Panc1 (cell line): ENCODE results near the gene RSRP1. TPM values are rescaled to one million over a fixed set of nuclear protein-coding genes. Genes with fewer than 3 reads are reported as not detected.

ENCODE experiments used
- ATAC-seq: fragments of 200-7000 bp; cut with Tn5 transposase; 2 replicates; pipeline ENCODE4 v1.9.1; 2020; ENCODE audit warnings: mild to moderate bottlenecking, moderate library complexity
- BruUV-seq: library from RNA; stranded (reverse); fragments of 400-500 nt; replicated peaks from 2 replicates; lab custom pipeline; 2021; lab: Mats Ljungman, UMichigan
- CTCF ChIA-PET: fragments of 300-600 bp; sonication (Branson Sonifier 250); formaldehyde crosslinking; loops from one replicate; lab custom pipeline; 2022; ENCODE audit warnings: antibody characterized with exemption; lab: Charles Lee
- POLR2A ChIA-PET: fragments of 300-600 bp; sonication (Branson Sonifier 250); formaldehyde crosslinking; loops from one replicate; lab custom pipeline; 2022; ENCODE audit warnings: antibody characterized with exemption; lab: Charles Lee
- DNase-seq: peaks from one replicate; pipeline ENCODE4 v3.0.0-alpha.2; 2010; ENCODE audit warnings: low read depth, low spot score
- H3K27ac ChIP-seq: 2 replicates; pipeline ENCODE4 v1.5.1; 2011; ENCODE audit warnings: mild to moderate bottlenecking, low read length, inconsistent platforms
- H3K27me3 ChIP-seq: fragments of 200-500 bp; sonication (Bioruptor generic); 2 replicates; pipeline ENCODE4 v1.6.0; 2014; ENCODE audit warnings: low read length, inconsistent platforms; ENCODE audit not compliant: control insufficient read depth, insufficient read depth
- H3K36me3 ChIP-seq: fragments of 200-500 bp; sonication (Bioruptor generic); 2 replicates; pipeline ENCODE4 v1.5.1; 2014; ENCODE audit warnings: inconsistent platforms, mild to moderate bottlenecking, low read length, moderate library complexity; ENCODE audit not compliant: control insufficient read depth, insufficient read depth
- H3K4me1 ChIP-seq: 2 replicates; pipeline ENCODE4 v1.5.1; 2011; ENCODE audit warnings: inconsistent platforms, mild to moderate bottlenecking, low read length, moderate library complexity; ENCODE audit not compliant: control insufficient read depth, insufficient read depth
- H3K4me3 ChIP-seq, 2 experiments: 2 replicates each; pipeline ENCODE4 v1.5.1; 2011 to 2012; ENCODE audit warnings: low read depth in 2 of 2, low read length in 2 of 2, mild to moderate bottlenecking in 2 of 2, inconsistent platforms in 1 of 2, moderate library complexity in 1 of 2
- H3K9me3 ChIP-seq: fragments of 200-500 bp; sonication (Bioruptor generic); 2 replicates; pipeline ENCODE4 v1.5.1; 2014; ENCODE audit warnings: low read depth, mild to moderate bottlenecking, inconsistent platforms, low read length, moderate library complexity; ENCODE audit not compliant: control insufficient read depth, insufficient read depth
- POLR2AphosphoS5 ChIP-seq: IDR thresholded peaks from 2 replicates; pipeline ENCODE4 v1.6.1; 2012; ENCODE audit warnings: mild to moderate bottlenecking, low read depth, low read length, moderate library complexity
- SIN3A ChIP-seq: IDR thresholded peaks from 2 replicates; pipeline ENCODE4 v1.6.1; 2012; ENCODE audit warnings: low read depth, mild to moderate bottlenecking, low read length, moderate library complexity, borderline replicate concordance; ENCODE audit not compliant: insufficient read depth
- TCF7L2 ChIP-seq: IDR thresholded peaks from 2 replicates; pipeline ENCODE4 v1.6.1; 2011; ENCODE audit warnings: mild to moderate bottlenecking, low read depth, low read length, inconsistent platforms
- in situ Hi-C: cut with HindIII; loops from 2 replicates; pipeline ENCODE4 v1.10.0; 2016; ENCODE audit warnings: low sequenced_read_pairs, low pct_unique_long_range_greater_than_20kb
- intact Hi-C: fragments of 100-400 bp; cut with micrococcal nuclease; formaldehyde crosslinking; loops from one replicate; pipeline ENCODE4 v1.10.0; 2022; ENCODE audit not compliant: unreplicated experiment
- total RNA-seq: library from RNA; stranded (reverse); gene quantifications from one replicate; pipeline ENCODE4 v1.2.1, GENCODE V29; 2021; ENCODE audit not compliant: unreplicated experiment
- TF ChIP-seq, protein P1 (sequence below), 2 experiments: IDR thresholded peaks; 2 replicates each; pipeline ENCODE4 v1.6.1; 2011 to 2012; ENCODE audit warnings: low read depth in 2 of 2, control low read depth in 1 of 2, low read length in 1 of 2, mild to moderate bottlenecking in 1 of 2, moderate library complexity in 1 of 2; ENCODE audit not compliant: insufficient read depth in 1 of 2
- TF ChIP-seq, protein P2 (sequence below): fragments of 450-650 bp; IDR thresholded peaks from 2 replicates; pipeline ENCODE4 v1.5.1; 2017; ENCODE audit warnings: mild to moderate bottlenecking

Gene RSRP1
- total RNA-seq, 1 experiment from 2014 or later, result 104 TPM

DNA sequence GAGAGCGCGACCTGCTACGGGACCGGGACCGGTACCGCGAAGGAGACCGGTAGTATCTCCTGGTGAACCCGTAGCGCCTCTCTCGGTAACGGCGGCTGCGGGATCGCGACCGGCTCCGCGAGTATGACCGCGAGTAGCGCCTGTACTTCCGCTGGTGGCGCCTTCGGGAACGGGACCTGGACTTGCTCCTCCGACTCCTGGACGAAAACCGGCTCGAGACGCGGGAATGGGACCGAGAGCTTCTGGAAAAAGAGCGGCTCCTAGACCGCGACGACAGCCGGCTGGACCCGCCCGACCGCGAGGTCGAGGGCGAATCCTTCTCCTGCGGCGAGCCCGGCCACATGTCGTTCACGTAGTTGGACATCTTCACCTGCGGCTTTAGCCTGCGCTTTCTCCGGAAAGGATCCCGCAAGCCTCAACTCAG is 642 bp downstream of the RSRP1 start:
- H3K36me3 ChIP-seq, result peaks cover 42% of the 10 kb centered on the region
- CTCF ChIA-PET, result interaction anchor here (0.6 kb wide), 1 partner anchor 500 kb away, joined by 4 read pairs; no protein-coding TSS in a partner anchor
- BruUV-seq, result no TSS peak

DNA sequence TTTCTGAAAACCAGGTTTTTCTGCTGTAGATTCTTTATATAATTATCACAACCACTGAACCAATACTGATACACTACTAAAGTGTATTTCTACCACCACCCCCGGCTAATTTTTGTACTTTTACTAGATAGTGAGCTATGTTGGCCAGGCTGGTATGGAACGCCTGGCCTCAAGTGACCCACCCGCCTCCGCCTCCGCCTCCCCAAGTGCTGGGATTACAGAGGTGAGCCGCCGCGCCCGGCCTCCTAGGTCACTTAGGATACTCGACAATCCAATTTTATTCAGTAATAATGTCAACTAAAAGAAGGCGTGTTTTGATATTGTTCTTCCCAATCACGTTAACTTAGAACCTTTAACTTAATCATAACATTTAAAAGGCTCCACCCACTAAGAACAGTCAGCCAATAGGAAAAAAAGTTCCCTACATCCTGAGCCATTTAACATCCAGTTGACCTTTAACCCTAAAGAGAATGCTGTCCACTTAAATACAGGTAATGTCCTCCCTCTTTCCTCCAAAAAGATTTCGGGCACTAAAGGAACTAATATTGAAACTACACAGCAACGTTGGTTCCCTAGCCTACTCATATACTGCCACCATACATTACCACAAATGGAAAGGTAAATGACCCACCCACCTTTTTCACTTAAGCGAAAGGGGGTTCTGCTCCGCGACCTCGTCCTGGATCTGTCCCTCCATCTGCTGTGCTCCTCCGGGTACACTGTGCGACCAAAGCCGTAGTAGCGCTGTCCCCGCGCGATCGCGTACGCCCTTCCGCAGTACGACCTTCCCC is 1.2 kb downstream of the RSRP1 start:
- in situ Hi-C loops (no loop called here), intact Hi-C loops (no loop called here)
- H3K36me3 ChIP-seq, result peaks cover 42% of the 10 kb centered on the region
- H3K9me3 ChIP-seq, result no peaks in the 10 kb centered on the region
- ChIA-PET POLR2A (interaction anchor here (0.6 kb wide), 1 partner anchor 185 kb away, joined by 4 read pairs; the partner anchor contains the start of gene MACO1), CTCF (no interaction called here)
- TF ChIP-seq POLR2AphosphoS5 (no peak), SIN3A (no peak)
- H3K27ac ChIP-seq, result peak overlapping the region; percentile 92
- no peaks in the 10 kb centered on the region for H3K27me3 ChIP-seq
- no TSS peak for BruUV-seq
- ATAC-seq (no peak), DNase-seq (no peak)
- H3K4me1 ChIP-seq, result peaks cover 18% of the 10 kb centered on the region; the same call in 1 of the 2 replicates
- peak overlapping the region; percentile 71 to 96 for H3K4me3 ChIP-seq

More for the DNA sequence above, 642 bp downstream of the RSRP1 start:
- Histone ChIP-seq H3K4me1 (peaks cover 17% of the 10 kb centered on the region; the same call in 1 of the 2 replicates), H3K27ac (peak overlapping the region; percentile 92), H3K9me3 (no peaks in the 10 kb centered on the region), H3K27me3 (no peaks in the 10 kb centered on the region), H3K4me3 (peak overlapping the region; percentile 71 to 96)
- ATAC-seq (no peak; the same call in 1 of the 2 replicates), DNase-seq (no peak)
- POLR2A ChIA-PET, result no interaction called here
- TF ChIP-seq POLR2AphosphoS5 (no peak), TCF7L2 (no peak), SIN3A (no peak)
- TF ChIP-seq, protein P1, sequence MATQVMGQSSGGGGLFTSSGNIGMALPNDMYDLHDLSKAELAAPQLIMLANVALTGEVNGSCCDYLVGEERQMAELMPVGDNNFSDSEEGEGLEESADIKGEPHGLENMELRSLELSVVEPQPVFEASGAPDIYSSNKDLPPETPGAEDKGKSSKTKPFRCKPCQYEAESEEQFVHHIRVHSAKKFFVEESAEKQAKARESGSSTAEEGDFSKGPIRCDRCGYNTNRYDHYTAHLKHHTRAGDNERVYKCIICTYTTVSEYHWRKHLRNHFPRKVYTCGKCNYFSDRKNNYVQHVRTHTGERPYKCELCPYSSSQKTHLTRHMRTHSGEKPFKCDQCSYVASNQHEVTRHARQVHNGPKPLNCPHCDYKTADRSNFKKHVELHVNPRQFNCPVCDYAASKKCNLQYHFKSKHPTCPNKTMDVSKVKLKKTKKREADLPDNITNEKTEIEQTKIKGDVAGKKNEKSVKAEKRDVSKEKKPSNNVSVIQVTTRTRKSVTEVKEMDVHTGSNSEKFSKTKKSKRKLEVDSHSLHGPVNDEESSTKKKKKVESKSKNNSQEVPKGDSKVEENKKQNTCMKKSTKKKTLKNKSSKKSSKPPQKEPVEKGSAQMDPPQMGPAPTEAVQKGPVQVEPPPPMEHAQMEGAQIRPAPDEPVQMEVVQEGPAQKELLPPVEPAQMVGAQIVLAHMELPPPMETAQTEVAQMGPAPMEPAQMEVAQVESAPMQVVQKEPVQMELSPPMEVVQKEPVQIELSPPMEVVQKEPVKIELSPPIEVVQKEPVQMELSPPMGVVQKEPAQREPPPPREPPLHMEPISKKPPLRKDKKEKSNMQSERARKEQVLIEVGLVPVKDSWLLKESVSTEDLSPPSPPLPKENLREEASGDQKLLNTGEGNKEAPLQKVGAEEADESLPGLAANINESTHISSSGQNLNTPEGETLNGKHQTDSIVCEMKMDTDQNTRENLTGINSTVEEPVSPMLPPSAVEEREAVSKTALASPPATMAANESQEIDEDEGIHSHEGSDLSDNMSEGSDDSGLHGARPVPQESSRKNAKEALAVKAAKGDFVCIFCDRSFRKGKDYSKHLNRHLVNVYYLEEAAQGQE (IDR thresholded peaks at IDR 0.05; ENCODE audit: insufficient read depth in 1 of 2, low read depth in 2 of 2, low read length in 1 of 2), result no peak
- TF ChIP-seq, protein P2, sequence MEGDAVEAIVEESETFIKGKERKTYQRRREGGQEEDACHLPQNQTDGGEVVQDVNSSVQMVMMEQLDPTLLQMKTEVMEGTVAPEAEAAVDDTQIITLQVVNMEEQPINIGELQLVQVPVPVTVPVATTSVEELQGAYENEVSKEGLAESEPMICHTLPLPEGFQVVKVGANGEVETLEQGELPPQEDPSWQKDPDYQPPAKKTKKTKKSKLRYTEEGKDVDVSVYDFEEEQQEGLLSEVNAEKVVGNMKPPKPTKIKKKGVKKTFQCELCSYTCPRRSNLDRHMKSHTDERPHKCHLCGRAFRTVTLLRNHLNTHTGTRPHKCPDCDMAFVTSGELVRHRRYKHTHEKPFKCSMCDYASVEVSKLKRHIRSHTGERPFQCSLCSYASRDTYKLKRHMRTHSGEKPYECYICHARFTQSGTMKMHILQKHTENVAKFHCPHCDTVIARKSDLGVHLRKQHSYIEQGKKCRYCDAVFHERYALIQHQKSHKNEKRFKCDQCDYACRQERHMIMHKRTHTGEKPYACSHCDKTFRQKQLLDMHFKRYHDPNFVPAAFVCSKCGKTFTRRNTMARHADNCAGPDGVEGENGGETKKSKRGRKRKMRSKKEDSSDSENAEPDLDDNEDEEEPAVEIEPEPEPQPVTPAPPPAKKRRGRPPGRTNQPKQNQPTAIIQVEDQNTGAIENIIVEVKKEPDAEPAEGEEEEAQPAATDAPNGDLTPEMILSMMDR, result no peak
- intact Hi-C loops, result no loop called here
- in situ Hi-C loops, result no loop called here
